Uterus (tissue), 2 donors: ENCODE data around the gene ORC6.

Source experiments
- CTCF ChIP-seq, 4 experiments: fragments of 200-600 bp in 2 of 4; fragments of 450-650 bp in 2 of 4; sonication (generic) in 2 of 4; IDR thresholded peaks; one replicate each; pipeline ENCODE4 v1.5.1; 2016 to 2019; ENCODE audit warnings: antibody characterized with exemption in 4 of 4, mild to moderate bottlenecking in 2 of 4, moderate library complexity in 1 of 4
- POLR2A ChIP-seq, 2 donors: fragments of 450-650 bp; IDR thresholded peaks; one replicate each; pipeline ENCODE4 v1.6.1; 2016; ENCODE audit warnings: antibody characterized with exemption in 2 of 2, mild to moderate bottlenecking in 1 of 2, moderate library complexity in 1 of 2

- TF ChIP-seq CTCF (IDR thresholded peaks at IDR 0.05) (no peak), POLR2A (IDR thresholded peaks at IDR 0.05) (no peak)
Measured at GRCh38 chr16:46695937-46696336, 6.5 kb downstream of the ORC6 start.
